ENCODE data around the gene PIGX. TPM values are rescaled to one million over a fixed set of nuclear protein-coding genes. Genes with fewer than 3 reads are reported as not detected.

The PIGX gene
- total RNA-seq, 1 donor from 2014 or later: 61.4 TPM

DNA sequence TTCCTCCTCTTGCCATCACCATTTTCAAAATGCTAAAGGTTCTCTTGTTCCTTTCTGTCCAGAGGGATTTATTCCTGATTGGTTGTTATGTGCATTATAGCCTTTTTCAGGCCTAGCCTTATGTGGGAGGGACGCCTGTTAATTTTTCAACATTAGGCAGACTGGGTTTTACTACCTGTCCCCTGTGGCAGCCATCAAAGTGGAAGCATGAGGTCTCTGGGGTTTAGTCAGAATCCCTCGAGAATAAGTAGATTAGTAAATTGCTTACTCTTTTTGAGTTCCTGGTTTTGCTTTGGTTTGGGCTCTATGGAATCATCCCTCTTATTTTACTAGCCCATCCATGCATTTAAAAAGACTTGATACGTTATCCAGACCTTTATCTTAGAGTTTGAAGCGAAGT lies 59.9 kb downstream of the PIGX start:
- Histone ChIP-seq H3K9me3 (ENCODE audit: low read depth) (no peaks in the 10 kb centered on the region), H3K4me3 (no peak overlapping the region), H4K20me1 (ENCODE audit: low read depth) (peaks cover 68% of the 10 kb centered on the region), H3K9ac (no peak overlapping the region), H3K79me2 (ENCODE audit: low read depth) (peaks cover 100% of the 10 kb centered on the region), H3K36me3 (no peaks in the 10 kb centered on the region), H3F3A (ENCODE audit: low read depth) (peaks cover 8% of the 10 kb centered on the region), H3K4me1 (peaks cover 14% of the 10 kb centered on the region), H3K27me3 (no peaks in the 10 kb centered on the region), H3K27ac (peak overlapping the region; percentile 7), H3K4me2 (peak overlapping the region; percentile 25), H2AFZ (replicated peaks) (no peak overlapping the region)
- no peak for TF ChIP-seq EZH2phosphoT487 (IDR thresholded peaks at IDR 0.05)
- TF ChIP-seq, protein P1, sequence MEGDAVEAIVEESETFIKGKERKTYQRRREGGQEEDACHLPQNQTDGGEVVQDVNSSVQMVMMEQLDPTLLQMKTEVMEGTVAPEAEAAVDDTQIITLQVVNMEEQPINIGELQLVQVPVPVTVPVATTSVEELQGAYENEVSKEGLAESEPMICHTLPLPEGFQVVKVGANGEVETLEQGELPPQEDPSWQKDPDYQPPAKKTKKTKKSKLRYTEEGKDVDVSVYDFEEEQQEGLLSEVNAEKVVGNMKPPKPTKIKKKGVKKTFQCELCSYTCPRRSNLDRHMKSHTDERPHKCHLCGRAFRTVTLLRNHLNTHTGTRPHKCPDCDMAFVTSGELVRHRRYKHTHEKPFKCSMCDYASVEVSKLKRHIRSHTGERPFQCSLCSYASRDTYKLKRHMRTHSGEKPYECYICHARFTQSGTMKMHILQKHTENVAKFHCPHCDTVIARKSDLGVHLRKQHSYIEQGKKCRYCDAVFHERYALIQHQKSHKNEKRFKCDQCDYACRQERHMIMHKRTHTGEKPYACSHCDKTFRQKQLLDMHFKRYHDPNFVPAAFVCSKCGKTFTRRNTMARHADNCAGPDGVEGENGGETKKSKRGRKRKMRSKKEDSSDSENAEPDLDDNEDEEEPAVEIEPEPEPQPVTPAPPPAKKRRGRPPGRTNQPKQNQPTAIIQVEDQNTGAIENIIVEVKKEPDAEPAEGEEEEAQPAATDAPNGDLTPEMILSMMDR (IDR thresholded peaks at IDR 0.05): no peak
- TF ChIP-seq EZH2 (IDR thresholded peaks at IDR 0.05): no peak
- no peak for DNase-seq (ENCODE audit: low spot score)
- peaks cover 48% of the 10 kb centered on the region for H3K36me3 Mint-ChIP-seq
- H3K27ac Mint-ChIP-seq: no peak overlapping the region
- no peaks in the 10 kb centered on the region for H3K27me3 Mint-ChIP-seq (ENCODE audit: insufficient read depth, low read depth)
- no peak overlapping the region for H3K4me3 Mint-ChIP-seq
- no peaks in the 10 kb centered on the region for H3K4me1 Mint-ChIP-seq
- H3K9me3 Mint-ChIP-seq: peaks cover 50% of the 10 kb centered on the region

DNA sequence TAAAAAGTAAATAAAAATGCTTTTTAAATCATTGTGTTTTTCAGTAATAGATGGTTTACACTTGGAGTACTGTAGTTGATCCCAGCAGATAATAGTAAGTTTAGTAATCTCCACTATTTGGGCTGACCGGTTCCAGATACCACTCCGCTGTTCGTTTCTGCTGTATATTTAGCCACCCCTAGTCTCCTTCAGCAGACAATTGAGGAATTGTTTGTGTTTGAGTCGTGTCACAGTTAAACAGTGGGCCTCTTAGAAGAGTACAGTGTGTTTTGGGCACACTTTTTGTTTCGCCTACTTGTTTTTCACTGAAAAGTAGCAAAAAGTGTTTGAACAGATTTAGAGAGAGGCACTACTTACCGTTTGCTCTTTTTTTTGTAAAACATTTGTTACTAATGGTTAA lies 60.7 kb downstream of the PIGX start:
- H3K4me3 Mint-ChIP-seq: no peak overlapping the region
- no peak overlapping the region for H3K27ac Mint-ChIP-seq

DNA sequence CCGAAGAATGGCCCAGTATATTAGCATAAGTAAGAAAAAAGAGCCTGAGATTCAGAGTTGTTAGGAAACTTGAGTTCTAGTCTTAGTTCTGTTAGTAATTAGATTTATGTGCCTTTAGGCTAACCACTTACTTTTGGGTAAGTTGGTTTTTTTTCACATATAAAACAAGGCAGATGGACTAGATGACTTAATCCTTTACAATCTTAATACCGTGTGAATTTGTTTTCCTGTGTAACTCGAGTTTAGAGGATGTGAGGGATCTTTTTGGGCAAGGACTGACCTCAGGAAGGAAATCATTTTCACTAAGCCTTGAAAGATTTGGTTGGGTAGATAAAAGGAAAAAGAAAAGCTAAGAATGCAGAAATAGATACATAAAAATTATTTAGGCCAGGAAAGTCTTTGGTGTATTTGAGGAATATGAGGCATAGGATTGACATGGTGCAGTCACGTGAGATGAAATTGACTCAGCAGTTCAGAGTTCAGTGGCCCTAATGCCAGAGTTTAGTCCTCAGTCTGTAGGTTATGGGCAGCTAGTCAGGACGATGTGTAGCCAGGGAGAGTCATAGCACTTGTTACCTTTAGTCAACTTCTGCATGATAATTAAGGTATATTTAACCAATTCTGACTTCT lies 62.1 kb downstream of the PIGX start:
- Mint-ChIP-seq H3K27ac (no peak overlapping the region), H3K27me3 (ENCODE audit: insufficient read depth, low read depth) (no peaks in the 10 kb centered on the region), H3K9me3 (peaks cover 59% of the 10 kb centered on the region), H3K4me3 (no peak overlapping the region), H3K36me3 (peaks cover 59% of the 10 kb centered on the region), H3K4me1 (no peaks in the 10 kb centered on the region)
- no peak overlapping the region for H3K27ac ChIP-seq
- H3K9ac ChIP-seq: no peak overlapping the region
- no peak for TF ChIP-seq EZH2phosphoT487 (IDR thresholded peaks at IDR 0.05)
- TF ChIP-seq, protein P1 (IDR thresholded peaks at IDR 0.05): no peak
- no peak for TF ChIP-seq EZH2 (IDR thresholded peaks at IDR 0.05)
- peaks cover 66% of the 10 kb centered on the region for H4K20me1 ChIP-seq (ENCODE audit: low read depth)
- DNase-seq (ENCODE audit: low spot score): no peak
- H2AFZ ChIP-seq (replicated peaks): no peak overlapping the region
- peaks cover 14% of the 10 kb centered on the region for H3K4me1 ChIP-seq
- no peaks in the 10 kb centered on the region for H3K27me3 ChIP-seq
- H3K4me3 ChIP-seq: no peak overlapping the region
- H3K4me2 ChIP-seq: no peak overlapping the region
- H3F3A ChIP-seq (ENCODE audit: low read depth): peaks cover 8% of the 10 kb centered on the region
- H3K79me2 ChIP-seq (ENCODE audit: low read depth): peaks cover 100% of the 10 kb centered on the region
- H3K9me3 ChIP-seq (ENCODE audit: low read depth): no peaks in the 10 kb centered on the region
- H3K36me3 ChIP-seq: no peaks in the 10 kb centered on the region

More for the DNA sequence above, 60.7 kb downstream of the PIGX start:
- DNase-seq (ENCODE audit: low spot score): no peak
- peaks cover 8% of the 10 kb centered on the region for H3F3A ChIP-seq (ENCODE audit: low read depth)
- H2AFZ ChIP-seq (replicated peaks): no peak overlapping the region
- peaks cover 67% of the 10 kb centered on the region for H4K20me1 ChIP-seq (ENCODE audit: low read depth)
- no peaks in the 10 kb centered on the region for H3K27me3 Mint-ChIP-seq (ENCODE audit: insufficient read depth, low read depth)
- no peak overlapping the region for H3K4me3 ChIP-seq
- H3K36me3 ChIP-seq: no peaks in the 10 kb centered on the region
- no peak for TF ChIP-seq EZH2 (IDR thresholded peaks at IDR 0.05)
- TF ChIP-seq EZH2phosphoT487 (IDR thresholded peaks at IDR 0.05): no peak
- TF ChIP-seq, protein P1 (IDR thresholded peaks at IDR 0.05): no peak
- no peak overlapping the region for H3K9ac ChIP-seq
- H3K36me3 Mint-ChIP-seq: peaks cover 52% of the 10 kb centered on the region
- H3K4me2 ChIP-seq: no peak overlapping the region
- H3K9me3 Mint-ChIP-seq: peaks cover 53% of the 10 kb centered on the region
- H3K9me3 ChIP-seq (ENCODE audit: low read depth): no peaks in the 10 kb centered on the region
- H3K4me1 Mint-ChIP-seq: no peaks in the 10 kb centered on the region
- H3K79me2 ChIP-seq (ENCODE audit: low read depth): peaks cover 100% of the 10 kb centered on the region
- H3K27me3 ChIP-seq: no peaks in the 10 kb centered on the region
- H3K27ac ChIP-seq: no peak overlapping the region
- H3K4me1 ChIP-seq: peaks cover 14% of the 10 kb centered on the region
